Left cardiac atrium (tissue), 4 donors: ENCODE measurements around the gene PCBP4. TPM values are rescaled to one million over a fixed set of nuclear protein-coding genes. Genes with fewer than 3 reads are reported as not detected.

ENCODE experiments used
- ATAC-seq, 2 donors: fragments of 200-7000 bp; cut with Tn5 transposase; one replicate each; pipeline ENCODE4 v1.9.1; 2020; ENCODE audit warnings: mild to moderate bottlenecking in 2 of 2, moderate library complexity in 2 of 2
- DNase-seq: peaks from one replicate; pipeline ENCODE4 v3.0.0-alpha.2; 2020
- intact Hi-C, 2 donors: fragments of 100-400 bp; cut with DNase I; formaldehyde crosslinking; loops; one replicate each; pipeline versions ENCODE4 v1.14.1 to v1.15.1; 2022 to 2023
- total RNA-seq, 2 donors: library from RNA; stranded (reverse); fragmentation: NEBNext Ultra II Directional; extraction: Animal tissue kit (Norgen Biotek cat#: 25700); gene quantifications; one replicate each; pipeline ENCODE4 v1.2.1, GENCODE V29; 2021
- donor health status: DM: no; HTN: yes; CAD: no.
- donor health status: DM: no; HTN: yes; CAD: no; lungs with severe emphysema.
- donor health status: DM: yes; HTN: yes; CAD: no.
- donor health status: Dilated cardiomyopathy.

Gene PCBP4
- total RNA-seq, 2 donors from 2014 or later: 49.1 to 68.3 TPM

- ATAC-seq (no peak), DNase-seq (no peak)
- intact Hi-C loops: no loop called here
Measured at GRCh38 chr3:51945926-51946705, 21.1 kb downstream of the PCBP4 start.

DNA sequence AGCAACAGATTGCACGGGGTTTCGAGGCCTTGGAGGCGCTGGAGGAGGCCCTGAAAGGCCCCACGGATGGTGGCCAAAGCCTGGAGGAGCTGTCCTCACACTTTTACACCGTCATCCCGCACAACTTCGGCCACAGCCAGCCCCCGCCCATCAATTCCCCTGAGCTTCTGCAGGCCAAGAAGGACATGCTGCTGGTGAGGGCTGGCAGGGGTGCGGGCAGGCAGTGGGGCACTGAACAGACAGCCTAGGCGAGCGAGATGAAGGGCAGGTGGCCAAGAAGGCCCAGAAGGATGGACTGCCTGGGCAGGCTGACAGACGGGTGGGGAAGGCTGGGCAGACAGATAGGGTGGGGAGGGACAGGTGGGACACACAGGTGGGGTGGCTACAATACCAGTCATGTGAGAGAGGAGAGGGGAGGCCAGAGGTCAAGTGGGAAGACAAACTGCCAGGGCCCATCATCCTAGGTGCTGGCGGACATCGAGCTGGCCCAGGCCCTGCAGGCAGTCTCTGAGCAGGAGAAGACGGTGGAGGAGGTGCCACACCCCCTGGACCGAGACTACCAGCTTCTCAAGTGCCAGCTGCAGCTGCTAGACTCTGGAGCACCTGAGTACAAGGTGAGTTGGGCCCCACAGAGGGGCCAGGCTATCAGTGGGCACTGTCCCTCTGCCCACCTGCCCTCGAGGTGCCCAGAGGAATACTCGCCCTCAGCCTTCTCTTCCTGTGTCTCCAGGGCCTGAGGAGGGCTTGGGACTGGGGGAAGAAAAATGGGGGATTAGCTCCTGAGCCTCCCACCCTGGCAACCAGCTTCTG, 22.0 kb downstream of the PCBP4 start:
- ATAC-seq: no peak
- intact Hi-C loops: no loop called here
- no peak for DNase-seq

DNA sequence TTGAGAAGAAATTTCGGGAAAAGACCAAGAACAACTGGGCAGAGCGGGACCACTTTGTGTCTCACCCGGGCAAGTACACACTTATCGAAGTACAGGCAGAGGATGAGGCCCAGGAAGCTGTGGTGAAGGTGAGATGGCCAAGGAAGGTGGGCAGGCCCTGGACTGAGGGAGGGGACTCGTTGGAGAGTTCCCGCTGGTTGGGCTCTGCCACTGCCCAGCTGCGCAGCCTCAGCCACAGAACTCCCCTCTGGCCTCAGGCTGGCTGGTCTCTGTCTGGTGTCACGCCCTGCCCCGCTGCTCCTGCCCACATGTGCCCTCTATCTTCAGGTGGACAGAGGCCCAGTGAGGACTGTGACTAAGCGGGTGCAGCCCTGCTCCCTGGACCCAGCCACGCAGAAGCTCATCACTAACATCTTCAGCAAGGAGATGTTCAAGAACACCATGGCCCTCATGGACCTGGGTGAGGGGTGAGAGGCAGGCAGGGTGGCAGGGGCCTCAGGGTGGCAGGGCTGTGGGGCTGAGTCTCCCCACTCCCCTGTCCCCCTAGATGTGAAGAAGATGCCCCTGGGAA, 22.7 kb downstream of the PCBP4 start:
- DNase-seq: no peak
- intact Hi-C loops: no loop called here

DNA sequence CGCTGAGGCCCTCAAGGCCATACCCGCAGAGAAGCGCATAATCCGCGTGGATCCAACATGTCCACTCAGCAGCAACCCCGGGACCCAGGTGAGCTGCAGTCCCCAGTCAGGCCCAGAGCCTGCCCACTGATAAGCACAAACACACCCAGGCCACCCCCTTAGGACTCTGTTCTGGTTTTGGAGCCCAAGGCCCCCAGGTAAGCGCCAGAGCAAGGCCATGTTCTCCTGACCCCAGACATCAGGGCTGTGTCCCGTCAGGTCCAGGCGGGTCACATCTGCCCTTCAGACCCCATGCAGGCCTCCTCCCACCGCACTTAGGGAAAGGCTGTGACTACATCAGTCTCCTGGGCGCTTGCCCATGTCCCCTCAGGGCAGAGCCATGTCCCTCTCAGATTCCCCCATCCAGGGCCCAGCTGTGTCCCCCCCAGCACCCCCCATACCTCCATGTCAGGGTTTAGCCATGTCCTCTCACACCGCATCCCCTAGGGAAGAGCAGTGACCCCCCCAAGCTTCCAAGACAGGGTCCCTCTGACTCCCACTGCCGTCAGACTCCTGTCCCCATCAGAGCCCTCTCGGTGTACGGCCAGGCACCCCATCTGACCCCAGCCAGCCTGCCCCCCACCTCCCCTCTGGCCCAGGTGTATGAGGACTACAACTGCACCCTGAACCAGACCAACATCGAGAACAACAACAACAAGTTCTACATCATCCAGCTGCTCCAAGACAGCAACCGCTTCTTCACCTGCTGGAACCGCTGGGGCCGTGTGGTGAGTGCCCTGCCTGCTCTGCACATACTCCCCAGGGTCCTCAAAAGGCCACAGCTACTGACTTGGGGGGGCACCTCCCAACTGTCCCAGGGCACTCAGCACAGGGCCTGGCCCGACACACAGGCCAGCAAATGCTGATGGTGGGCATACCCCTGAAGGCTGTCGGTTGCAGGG, 23.5 kb downstream of the PCBP4 start:
- ATAC-seq: no peak
- DNase-seq: no peak
- intact Hi-C loops: loop anchor here in 1 of 2 donors (2.0 kb wide), 1 partner anchor 31 kb away; the partner anchor contains the start of genes ABHD14A and ABHD14B

More for the DNA sequence above, 22.7 kb downstream of the PCBP4 start:
- no peak for ATAC-seq

DNA sequence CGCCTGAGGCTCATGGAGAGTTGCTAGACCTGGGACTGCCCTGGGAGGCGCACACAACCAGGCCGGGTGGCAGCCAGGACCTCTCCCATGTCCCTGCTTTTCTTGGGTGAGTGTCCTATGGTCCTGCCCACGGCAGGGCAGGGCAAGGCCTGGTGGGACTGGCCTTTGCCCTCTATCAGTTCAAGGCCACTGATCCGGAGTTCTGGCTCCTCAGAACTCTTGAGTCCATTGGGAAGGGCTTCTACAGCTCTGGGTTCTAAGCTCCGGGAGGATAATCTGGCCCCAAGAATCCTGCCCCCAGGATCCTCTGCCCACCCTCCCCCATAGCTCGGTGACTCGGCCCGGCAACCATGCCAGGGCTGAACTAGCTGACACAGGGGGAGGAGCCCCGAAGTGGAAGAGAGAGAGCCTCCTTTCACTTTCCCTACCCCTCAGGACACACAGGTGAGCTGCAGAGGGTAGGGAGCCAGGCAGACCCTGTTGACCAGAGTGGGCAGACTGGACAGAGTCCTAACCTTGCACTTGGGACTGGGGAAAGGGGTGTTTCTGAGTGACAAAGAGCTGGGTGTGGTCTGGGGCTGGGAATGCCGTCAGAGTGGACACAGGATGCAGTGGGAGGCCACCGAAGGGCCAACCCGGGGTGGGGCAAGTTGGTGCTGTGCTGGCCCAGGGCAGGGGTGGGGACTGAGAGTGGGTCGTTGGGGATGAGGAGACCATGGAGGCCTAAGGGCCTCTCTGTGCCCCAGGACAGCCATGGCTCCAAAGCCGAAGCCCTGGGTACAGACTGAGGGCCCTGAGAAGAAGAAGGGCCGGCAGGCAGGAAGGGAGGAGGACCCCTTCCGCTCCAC, 24.4 kb downstream of the PCBP4 start:
- DNase-seq: peak; percentile 72
- intact Hi-C loops: loop anchor here in 1 of 2 donors (2.0 kb wide), 1 partner anchor 32 kb away; the partner anchor contains the start of genes ABHD14A and ABHD14B
- ATAC-seq: peak; percentile 27 to 40

DNA sequence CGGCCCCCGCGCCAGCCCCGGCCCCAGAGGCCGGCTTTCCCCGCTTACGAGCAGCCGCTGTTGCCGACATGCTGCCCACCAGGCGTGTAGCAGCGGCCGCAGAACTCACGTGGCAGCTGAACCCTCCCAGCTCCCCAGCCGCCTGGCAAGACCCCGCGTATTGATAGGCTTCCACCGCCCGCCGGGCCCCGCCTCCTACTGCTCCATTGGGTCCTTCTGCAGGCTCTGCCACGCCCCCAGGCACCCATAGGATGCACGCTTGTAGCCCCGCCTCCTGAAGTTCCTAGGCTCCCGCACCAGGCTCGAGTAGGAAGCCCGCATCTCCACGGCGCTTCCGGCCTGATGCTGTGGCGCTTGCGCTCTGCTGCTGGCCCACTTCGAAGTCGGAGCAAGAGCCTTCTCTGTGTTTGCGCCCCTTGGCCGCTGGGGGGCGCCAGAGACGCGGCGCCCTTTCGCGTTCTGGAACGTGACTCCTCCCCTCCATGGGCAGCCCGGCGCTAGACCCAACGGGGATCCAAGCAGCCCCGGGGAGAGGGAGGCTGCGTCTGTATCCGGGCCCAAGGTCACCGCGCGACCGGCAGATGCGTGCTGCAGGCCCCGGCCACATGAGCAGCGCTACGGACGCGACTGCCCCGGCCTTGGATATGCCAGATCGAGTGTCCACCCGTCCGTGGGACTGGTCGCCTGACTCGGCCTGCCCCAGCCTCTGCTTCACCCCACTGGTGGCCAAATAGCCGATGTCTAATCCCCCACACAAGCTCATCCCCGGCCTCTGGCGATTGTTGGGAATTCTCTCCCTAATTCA, 25.3 kb downstream of the PCBP4 start, which contains the start of the genes PARP3 and RRP9:
Gene PARP3, plus strand, starts transcription at position 566 of the 805 bp plus-strand sequence. CDS start 993 bp downstream, outside the sequence.
Gene RRP9, minus strand, starts transcription at position 107 of the 805 bp plus-strand sequence. Its CDS starts 37 bp downstream, at position 70.
- intact Hi-C loops: loop anchor here in 1 of 2 donors (2.0 kb wide), 1 partner anchor 33 kb away; the partner anchor contains the start of genes ABHD14A and ABHD14B
- ATAC-seq: peak; percentile 95 to 96
- peak; percentile 100 for DNase-seq

- peak in 1 of 2 donors; percentile 0 for ATAC-seq
- no peak for DNase-seq
- intact Hi-C loops: no loop called here
Measured at GRCh38 chr3:51941463-51941797, 25.8 kb downstream of the PCBP4 start.

DNA sequence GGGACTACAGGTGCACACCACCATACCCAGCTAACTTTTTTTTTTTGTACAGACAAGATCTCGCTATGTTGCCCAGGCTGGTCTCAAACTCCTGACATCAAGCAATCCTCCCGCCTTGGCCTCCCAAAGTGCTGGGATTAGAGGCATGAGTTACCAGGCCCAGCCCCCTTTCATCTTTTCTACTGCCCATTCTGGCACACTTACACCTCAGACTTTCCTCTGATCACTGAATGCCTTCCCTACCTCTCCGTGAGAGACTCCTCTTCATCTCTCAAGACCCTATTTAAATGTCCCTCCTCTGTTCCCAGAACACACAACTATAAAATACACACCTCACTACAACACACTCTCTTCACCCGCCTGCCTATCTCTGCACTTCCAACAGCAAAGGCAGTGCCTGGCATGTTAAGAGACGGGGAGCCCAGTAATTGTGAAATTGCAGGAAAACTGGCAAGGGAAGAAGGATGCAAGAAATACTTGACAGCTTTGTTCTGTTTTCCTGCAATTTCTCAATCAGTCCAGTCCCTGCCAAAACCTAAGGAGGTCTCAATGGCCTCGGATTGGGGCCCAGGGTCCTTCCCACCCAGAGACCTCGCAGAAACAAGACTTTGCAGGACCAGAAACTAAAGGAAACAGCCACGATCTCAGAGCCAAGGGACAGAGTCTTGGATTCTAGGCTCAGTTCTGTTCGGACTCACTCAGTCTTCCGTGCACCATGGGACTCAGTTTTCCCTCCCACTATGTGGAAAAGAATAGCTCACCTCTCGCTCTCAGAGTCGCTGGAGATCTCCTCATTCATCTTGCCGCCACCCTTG, 26.4 kb downstream of the PCBP4 start:
- intact Hi-C loops: no loop called here
- ATAC-seq: no peak
- no peak for DNase-seq

DNA sequence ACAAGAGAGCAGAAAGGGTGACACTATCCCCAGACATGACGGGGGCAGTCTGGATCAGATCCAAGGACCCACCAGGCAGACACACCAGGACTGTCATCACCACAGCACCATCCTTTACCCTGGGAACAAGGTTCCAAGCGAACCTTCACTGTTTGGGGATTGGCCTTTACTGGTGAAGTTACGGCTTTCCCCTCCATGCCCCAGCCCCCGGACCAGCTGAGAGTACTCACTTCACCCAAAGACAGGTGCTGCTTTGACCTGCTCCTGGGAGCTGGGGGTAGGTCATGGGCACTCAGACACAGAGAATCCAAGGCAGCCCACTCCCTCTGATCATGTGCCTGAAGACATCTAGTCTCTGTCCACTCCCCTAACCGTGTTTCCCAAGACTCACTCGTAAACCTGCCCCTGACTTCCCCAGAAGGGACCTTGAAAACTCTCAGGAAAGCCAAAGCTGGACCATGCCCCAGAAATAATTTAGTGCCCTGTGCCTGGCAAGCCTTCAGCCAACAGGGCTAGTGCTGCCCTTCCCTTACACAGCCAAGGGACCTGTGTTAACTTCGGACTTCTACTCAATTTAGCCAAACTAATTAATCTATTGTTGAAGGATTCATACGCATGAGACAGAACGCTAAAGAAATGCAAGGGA, 28.4 kb downstream of the PCBP4 start:
- no peak for DNase-seq
- ATAC-seq: no peak
- intact Hi-C loops: no loop called here

GRCh38 chr3:51937611-51938450, 29.4 kb downstream of the PCBP4 start:
- no peak for ATAC-seq
- intact Hi-C loops: no loop called here
- no peak for DNase-seq

DNA sequence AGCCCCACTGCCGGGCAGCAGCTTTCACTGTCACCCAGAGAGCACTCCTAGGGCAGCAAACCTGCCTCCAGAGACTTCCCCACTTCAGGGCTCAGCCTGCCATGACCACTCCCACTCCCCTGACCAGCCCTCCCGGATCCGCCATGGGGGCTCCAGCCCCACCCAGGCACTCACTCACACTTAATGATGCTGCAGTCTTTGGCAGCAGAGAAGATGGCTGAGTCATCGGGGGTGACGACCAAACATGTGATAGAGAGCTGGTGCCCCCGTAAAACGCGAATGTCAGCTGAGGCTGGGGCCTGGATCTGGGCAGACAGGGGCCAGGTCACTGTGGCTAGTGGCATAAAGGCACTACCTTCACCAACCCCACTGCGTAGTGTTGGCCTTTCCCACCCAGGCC, 30.2 kb downstream of the PCBP4 start:
- intact Hi-C loops: no loop called here
- DNase-seq: no peak
- no peak for ATAC-seq

DNA sequence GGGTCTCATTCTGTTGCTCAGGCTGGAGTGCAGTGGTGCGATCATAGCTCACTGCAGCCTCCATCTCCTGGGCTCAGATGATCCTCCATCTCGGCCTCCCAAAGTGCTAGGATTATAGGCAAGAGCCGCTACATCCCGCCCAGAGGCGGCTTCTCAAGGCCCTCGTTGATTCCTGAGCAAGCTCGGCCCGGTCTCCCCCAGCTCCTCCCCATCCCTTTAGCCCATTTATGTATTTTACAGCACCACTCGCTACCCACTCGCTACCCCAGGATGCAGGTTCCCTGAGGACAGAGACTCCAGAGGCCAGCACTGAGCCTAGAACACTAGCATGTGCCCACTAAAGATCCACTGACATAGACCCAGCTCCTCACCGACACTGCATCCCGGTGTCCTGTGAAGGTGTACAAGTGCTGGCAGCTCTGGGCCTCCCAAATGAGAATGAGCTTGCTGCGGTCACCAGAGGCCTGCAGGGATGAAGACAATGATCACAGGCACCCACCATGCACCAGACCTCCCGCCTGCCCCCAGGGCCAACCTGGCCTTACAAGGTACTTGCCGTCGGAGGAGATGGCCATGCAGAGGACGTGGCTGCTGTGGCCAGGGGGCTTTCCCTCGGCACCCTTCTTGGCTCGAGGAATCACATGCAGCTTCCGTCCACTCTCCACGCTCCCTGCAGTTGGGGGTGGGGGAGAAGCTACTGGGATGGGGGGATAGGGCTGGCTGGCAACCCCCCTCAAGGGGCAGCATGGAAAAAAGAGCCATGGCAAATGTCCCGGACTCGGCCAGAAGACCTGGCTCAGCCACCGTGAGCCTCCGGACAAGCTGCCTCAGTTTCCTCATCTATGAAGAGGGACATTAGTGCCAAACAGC, 31.1 kb downstream of the PCBP4 start:
- no peak for DNase-seq
- intact Hi-C loops: no loop called here
- ATAC-seq: no peak

DNA sequence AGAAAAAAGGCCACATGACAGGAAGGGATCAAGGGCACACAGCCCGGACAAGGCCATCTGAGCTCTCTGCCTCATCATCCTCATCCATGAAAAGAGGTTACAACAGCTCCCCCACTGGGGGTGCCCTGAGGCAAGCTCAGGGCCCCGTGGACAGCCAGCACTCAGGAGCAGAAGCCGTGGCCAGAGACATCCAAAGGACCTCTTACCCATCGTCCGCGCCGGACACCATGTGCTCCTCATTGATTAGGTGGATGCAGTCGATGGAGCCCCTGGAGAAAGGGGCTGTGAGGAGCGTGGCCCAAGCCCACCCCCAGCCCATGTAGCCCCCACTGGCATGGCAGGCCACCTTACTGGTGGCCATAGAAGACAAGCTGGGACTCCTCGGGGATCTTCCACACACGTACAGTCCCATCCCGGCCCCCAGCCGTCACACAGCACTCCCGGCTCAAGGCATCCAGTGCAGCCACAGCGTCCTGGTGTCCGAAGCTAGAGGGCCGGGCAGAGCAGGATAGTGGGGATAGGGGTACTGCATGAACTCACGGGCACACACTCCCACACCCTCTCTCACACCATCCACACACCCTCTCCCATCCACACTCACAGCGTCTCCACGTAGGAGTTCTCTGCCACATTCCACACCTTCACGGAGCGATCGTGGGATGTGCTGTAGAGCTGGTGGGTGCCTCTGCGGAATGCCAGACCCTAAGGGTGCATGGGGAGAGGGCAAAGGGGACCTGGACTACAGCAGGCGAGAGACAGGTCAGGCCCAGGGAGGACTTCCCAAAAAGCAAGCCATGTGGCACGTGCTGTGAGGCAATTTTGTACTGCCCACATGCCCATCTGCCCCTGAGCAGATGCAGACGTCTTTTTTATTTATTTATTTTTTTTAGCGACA, 32.0 kb downstream of the PCBP4 start:
- ATAC-seq (no peak), DNase-seq (no peak)
- intact Hi-C loops: no loop called here
